ENCODE data around the gene UBE2L3.

DNA sequence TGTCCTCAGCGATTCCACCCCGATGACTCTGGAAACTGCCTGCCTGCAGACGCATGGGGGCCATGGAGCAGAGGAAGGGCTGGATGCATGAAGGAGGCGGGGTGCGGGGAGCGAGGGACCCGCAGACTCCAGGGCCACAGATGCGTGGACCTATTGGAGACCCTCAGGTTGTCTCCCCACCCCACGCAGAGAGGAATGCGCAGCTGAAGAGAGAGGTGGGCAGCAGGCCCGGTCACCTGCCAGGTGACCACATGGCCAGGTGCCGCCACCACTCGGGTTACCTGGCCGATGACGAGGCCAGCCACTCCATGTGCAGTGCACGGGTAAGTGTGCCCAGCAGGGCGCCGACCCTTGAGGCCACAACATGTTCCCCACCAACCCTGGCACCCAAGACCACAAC, 65.4 kb downstream of the UBE2L3 start:
- TF ChIP-seq, protein P1, sequence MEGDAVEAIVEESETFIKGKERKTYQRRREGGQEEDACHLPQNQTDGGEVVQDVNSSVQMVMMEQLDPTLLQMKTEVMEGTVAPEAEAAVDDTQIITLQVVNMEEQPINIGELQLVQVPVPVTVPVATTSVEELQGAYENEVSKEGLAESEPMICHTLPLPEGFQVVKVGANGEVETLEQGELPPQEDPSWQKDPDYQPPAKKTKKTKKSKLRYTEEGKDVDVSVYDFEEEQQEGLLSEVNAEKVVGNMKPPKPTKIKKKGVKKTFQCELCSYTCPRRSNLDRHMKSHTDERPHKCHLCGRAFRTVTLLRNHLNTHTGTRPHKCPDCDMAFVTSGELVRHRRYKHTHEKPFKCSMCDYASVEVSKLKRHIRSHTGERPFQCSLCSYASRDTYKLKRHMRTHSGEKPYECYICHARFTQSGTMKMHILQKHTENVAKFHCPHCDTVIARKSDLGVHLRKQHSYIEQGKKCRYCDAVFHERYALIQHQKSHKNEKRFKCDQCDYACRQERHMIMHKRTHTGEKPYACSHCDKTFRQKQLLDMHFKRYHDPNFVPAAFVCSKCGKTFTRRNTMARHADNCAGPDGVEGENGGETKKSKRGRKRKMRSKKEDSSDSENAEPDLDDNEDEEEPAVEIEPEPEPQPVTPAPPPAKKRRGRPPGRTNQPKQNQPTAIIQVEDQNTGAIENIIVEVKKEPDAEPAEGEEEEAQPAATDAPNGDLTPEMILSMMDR (IDR thresholded peaks at IDR 0.05) = no peak
- no peak for TF ChIP-seq POLR2A (IDR thresholded peaks at IDR 0.05)
